GM12878 (cell line): ENCODE measurements around the gene COX10. TPM values are rescaled to one million over a fixed set of nuclear protein-coding genes. Genes with fewer than 3 reads are reported as not detected.
A peak's percentile ranks its signal among the peaks of the same experiment; 100 is the strongest.
"Not testable (repeated sequence)": the region's sequence is repeated elsewhere in the genome, so short reads cannot be mapped to it uniquely, and the experiment has no call there.

Source experiments
- ATAC-seq: fragments of 200-7000 bp; cut with Tn5 transposase; 3 replicates; pipeline ENCODE4 v1.9.1; 2020; ENCODE audit warnings: mild to moderate bottlenecking, moderate library complexity
- BruUV-seq: library from RNA; stranded (reverse); fragments of 400-500 nt; replicated peaks from 2 replicates; lab custom pipeline; 2021; lab: Mats Ljungman, UMichigan
- CTCF ChIA-PET: fragments of 300-600 bp; sonication (Branson Sonifier 250); formaldehyde crosslinking; extraction: SDS; loops from one replicate; lab custom pipeline; 2021; ENCODE audit warnings: inconsistent platforms; lab: Yijun Ruan, JAX
- POLR2A ChIA-PET: fragments of 350-600 bp; formaldehyde crosslinking; extraction: SDS; loops from one replicate; lab custom pipeline; 2021; ENCODE audit warnings: inconsistent platforms; lab: Charles Lee
- RAD21 ChIA-PET: fragments of 300-600 bp; sonication (Branson Sonifier 250); formaldehyde crosslinking; loops from one replicate; lab custom pipeline; 2023; ENCODE audit warnings: antibody characterized with exemption; ENCODE audit not compliant: unreplicated experiment; lab: Charles Lee
- SMC1A ChIA-PET: fragments of 300-600 bp; sonication (Branson Sonifier 250); formaldehyde crosslinking; loops from one replicate; lab custom pipeline; 2023; ENCODE audit not compliant: unreplicated experiment, uncharacterized antibody; lab: Charles Lee
- DNase-seq: peaks from one replicate; pipeline ENCODE4 v3.0.0-alpha.2; 2011; ENCODE audit warnings: low read depth, low spot score
- FAIRE-seq: peaks from 3 replicates; lab custom pipeline; 2011; peaks lifted over from hg19 to GRCh38; lab: Jason Lieb, UNC
- H2AFZ ChIP-seq: 2 replicates; pipeline ENCODE4 v1.6.0; 2011; ENCODE audit warnings: low read depth, low read length, control low read depth; ENCODE audit not compliant: control insufficient read depth
- H3K27ac ChIP-seq: 2 replicates; pipeline ENCODE4 v1.5.1; 2011; ENCODE audit warnings: control low read depth; ENCODE audit not compliant: control insufficient read depth, insufficient read depth
- H3K27me3 ChIP-seq, 2 experiments: replicated peaks in 1 of 2; 2 replicates each; pipeline versions ENCODE4 v1.6.0 to v1.6.1; 2011; ENCODE audit warnings: low read length in 1 of 2; ENCODE audit not compliant: control insufficient read depth in 2 of 2, insufficient read depth in 2 of 2
- H3K36me3 ChIP-seq, 2 experiments: 2 replicates each; pipeline ENCODE4 v1.5.1; 2011; ENCODE audit warnings: low read length in 1 of 2; ENCODE audit not compliant: control insufficient read depth in 2 of 2, insufficient read depth in 2 of 2
- H3K4me1 ChIP-seq: 2 replicates; pipeline ENCODE4 v1.6.1; 2011; ENCODE audit warnings: mild to moderate bottlenecking, low read length, moderate library complexity, mixed read lengths; ENCODE audit not compliant: control insufficient read depth, insufficient read depth
- H3K4me2 ChIP-seq: 2 replicates; pipeline ENCODE4 v1.6.0; 2011; ENCODE audit warnings: control low read depth; ENCODE audit not compliant: control insufficient read depth, insufficient read depth
- H3K4me3 ChIP-seq: fragments of 200-600 bp; sonication (generic); 2 replicates; pipeline ENCODE4 v1.5.1; 2016
- H3K79me2 ChIP-seq: 2 replicates; pipeline ENCODE4 v1.6.0; 2011; ENCODE audit warnings: low read length; ENCODE audit not compliant: control insufficient read depth, insufficient read depth
- H3K9ac ChIP-seq: 2 replicates; pipeline ENCODE4 v1.8.0; 2011; ENCODE audit warnings: low read length, control low read depth, mixed read lengths; ENCODE audit not compliant: control insufficient read depth, insufficient read depth
- H3K9me3 ChIP-seq: replicated peaks from 3 replicates; pipeline ENCODE4 v1.5.1; 2011; ENCODE audit warnings: mild to moderate bottlenecking, low read length; ENCODE audit not compliant: control insufficient read depth, insufficient read depth
- H4K20me1 ChIP-seq: 2 replicates; pipeline ENCODE4 v1.6.0; 2011; ENCODE audit not compliant: control insufficient read depth, insufficient read depth
- MTA2 ChIP-seq: fragments of 450-650 bp; IDR thresholded peaks from 2 replicates; pipeline ENCODE4 v1.6.1; 2016; ENCODE audit warnings: low read depth, mild to moderate bottlenecking, moderate library complexity
- RUNX3 ChIP-seq: IDR thresholded peaks from 2 replicates; pipeline ENCODE4 v1.6.1; 2012; ENCODE audit warnings: low read length, inconsistent platforms
- SPI1 ChIP-seq: IDR thresholded peaks from 2 replicates; pipeline ENCODE4 v1.6.1; 2011; ENCODE audit warnings: low read depth, mild to moderate bottlenecking, low read length, moderate library complexity, borderline replicate concordance; ENCODE audit not compliant: insufficient read depth
- TCF7 ChIP-seq: IDR thresholded peaks from 2 replicates; pipeline ENCODE4 v1.6.1; 2014; ENCODE audit warnings: antibody characterized with exemption, borderline replicate concordance
- WGBS: methylation state at CpG from one replicate; pipeline ENCODE4 v1.1.6; 2016; ENCODE audit warnings: low lambda C conversion rate; ENCODE audit not compliant: insufficient replicate concordance, insufficient coverage; ENCODE audit errors: missing lambda C conversion rate; 5-methylcytosine and 5-hydroxymethylcytosine counted together
- in situ Hi-C: fragments of 300-500 bp; cut with MboI; formaldehyde crosslinking; loops from 9 replicates; pipeline ENCODE4 v1.14.3; 2018; ENCODE audit warnings: mixed read lengths
- intact Hi-C: fragments of 100-400 bp; cut with micrococcal nuclease; formaldehyde crosslinking; loops from one replicate; pipeline ENCODE4 v1.14.2; 2022; ENCODE audit not compliant: unreplicated experiment
- polyA plus RNA-seq, 11 experiments: library from polyadenylated mRNA; depleted of rRNA in 4 of 11; unstranded in 6 of 11; stranded (reverse) in 5 of 11; fragments of >200 nt; fragmentation: Nextera tagmentation in 4 of 11; fragmentation: Illumina TruSeq in 1 of 11; extraction: Ambion mirVana in 4 of 11; extraction: Trizol in 1 of 11; gene quantifications; 1 replicate in 1 of 11; 2 replicates in 10 of 11; pipeline versions ENCODE4 v1.2.1 to v1.2.3, GENCODE V29; 2011 to 2016; ENCODE audit warnings: inconsistent platforms in 2 of 11, missing spikeins in 2 of 11, low read depth in 1 of 11
- total RNA-seq, 4 experiments: library from RNA; depleted of rRNA in 3 of 4; stranded (reverse); fragments of >200 nt in 3 of 4; fragmentation: Illumina TruSeq in 1 of 4; extraction: Trizol in 1 of 4; gene quantifications; 2 replicates each; pipeline versions ENCODE4 v1.2.1 to v1.2.3, GENCODE V29; 2013 to 2021
- TF ChIP-seq, protein P1 (sequence below): fragments of 450-650 bp; IDR thresholded peaks from 2 replicates; pipeline ENCODE4 v1.6.1; 2018; ENCODE audit warnings: mild to moderate bottlenecking, low read depth, moderate library complexity; ENCODE audit not compliant: partially characterized antibody
- TF ChIP-seq, protein P2 (sequence below): fragments of 450-650 bp; IDR thresholded peaks from 2 replicates; pipeline ENCODE4 v1.6.1; 2017; ENCODE audit warnings: mild to moderate bottlenecking, low read depth, inconsistent platforms; ENCODE audit not compliant: poor library complexity, severe bottlenecking
- TF ChIP-seq, protein P3 (sequence below), 3 experiments: IDR thresholded peaks in 2 of 3; conservative IDR thresholded peaks in 1 of 3; 2 replicates each; pipeline ENCODE4 v1.5.1; 2011; ENCODE audit warnings: low read depth in 3 of 3, low read length in 3 of 3, mild to moderate bottlenecking in 3 of 3, control low read depth in 2 of 3, moderate library complexity in 2 of 3, inconsistent platforms in 1 of 3, mixed read lengths in 1 of 3; ENCODE audit not compliant: control insufficient read depth in 2 of 3, insufficient read depth in 1 of 3; ENCODE audit errors: extremely low read depth in 1 of 3

Gene COX10
- total and polyA plus RNA-seq, 10 of the 15 experiments (the other 5 are each of a cell fraction or from before 2014, with no cell fraction given) = 9.6 to 29.4 (median 21.3) TPM

DNA sequence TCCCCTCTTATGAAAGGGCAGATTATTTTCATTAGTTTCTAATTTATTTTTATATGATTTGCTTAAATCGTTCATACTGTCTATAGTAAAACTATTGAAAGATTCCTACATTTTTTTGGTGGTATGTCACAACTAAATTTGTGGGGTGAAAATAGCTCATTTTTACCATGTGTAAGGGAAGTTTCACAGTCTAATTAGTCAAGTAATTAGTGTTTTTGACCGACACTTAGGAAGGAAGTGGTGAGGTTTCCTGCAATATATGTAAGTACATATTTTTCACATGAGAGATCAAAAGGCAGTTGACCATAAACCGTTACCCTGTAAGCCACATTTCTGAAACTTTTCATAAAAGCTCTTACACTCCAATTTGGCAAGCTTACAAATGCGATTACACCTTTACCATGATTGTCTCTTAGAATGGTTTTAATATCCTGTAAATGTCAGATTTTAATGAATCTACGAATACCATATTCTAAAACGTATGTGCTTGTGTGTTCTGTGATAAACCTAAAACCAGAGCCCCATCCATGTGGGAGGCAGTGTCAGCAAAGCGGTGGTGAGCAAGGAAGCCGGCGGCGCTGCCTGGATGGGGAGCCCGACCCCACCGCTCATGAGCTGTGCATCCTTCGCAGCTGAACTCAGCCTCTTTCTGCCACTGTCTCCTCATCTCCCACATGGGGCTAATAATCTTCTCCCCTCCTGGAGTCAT lies 123.5 kb downstream of the COX10 start:
- RAD21 ChIA-PET, BruUV-seq, H3K4me2 ChIP-seq, H3K4me1 ChIP-seq, H3K9ac ChIP-seq, CTCF ChIA-PET, H3K36me3 ChIP-seq, H2AFZ ChIP-seq, in situ Hi-C loops, H3K79me2 ChIP-seq, SMC1A ChIA-PET, H3K27ac ChIP-seq, H3K4me3 ChIP-seq, H3K27me3 ChIP-seq, DNase-seq, intact Hi-C loops, POLR2A ChIA-PET, H3K9me3 ChIP-seq, H4K20me1 ChIP-seq: not testable (repeated sequence)
- peak; percentile 95 for FAIRE-seq
- TF ChIP-seq RUNX3 (peak; percentile 65), TCF7 (peak; percentile 64), MTA2 (peak; percentile 47; the same call in 1 of the 2 replicates)
- ATAC-seq = peak; percentile 89
- 47% methylated on average over 12 of the region's 13 CpGs for WGBS

DNA sequence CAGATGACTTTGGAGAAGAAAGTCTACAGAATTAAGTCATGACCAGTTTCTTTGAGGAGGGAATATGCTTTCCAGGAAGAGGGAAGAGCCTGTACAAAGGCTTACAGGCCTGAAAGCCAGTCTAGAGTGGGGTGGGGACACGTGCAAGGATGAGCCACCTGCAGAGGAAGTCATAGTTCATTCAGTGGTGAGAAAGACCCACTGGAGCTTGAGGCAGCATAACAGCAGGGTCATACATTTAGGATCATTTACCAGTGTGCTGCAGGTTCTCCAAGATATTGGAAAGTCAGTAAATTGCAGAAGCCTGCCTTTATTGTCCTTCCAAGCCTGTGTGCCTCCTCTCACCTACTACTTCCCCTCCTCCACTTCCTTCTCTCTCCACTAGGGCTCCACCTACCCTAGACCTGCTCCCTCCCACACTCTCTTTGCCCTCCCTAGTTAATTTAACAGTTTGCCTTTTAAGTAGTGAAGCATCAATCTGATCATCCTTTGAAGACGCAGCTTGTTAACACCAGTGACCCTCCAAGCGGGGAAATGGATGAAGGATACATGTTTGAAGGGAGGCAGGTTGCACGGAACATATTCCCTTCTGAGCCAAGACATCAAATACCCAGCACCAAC lies 127.2 kb downstream of the COX10 start:
- H3K27me3 ChIP-seq = no peaks in the 10 kb centered on the region
- in situ Hi-C loops = no loop called here
- H3K27ac ChIP-seq = no peak overlapping the region
- ChIA-PET POLR2A (no interaction called here), RAD21 (no interaction called here), SMC1A (no interaction called here), CTCF (no interaction called here)
- H3K9me3 ChIP-seq = no peaks in the 10 kb centered on the region
- H3K9ac ChIP-seq = no peak overlapping the region
- no peak overlapping the region for H3K4me2 ChIP-seq
- DNase-seq (no peak), ATAC-seq (peak; percentile 63), FAIRE-seq (no peak)
- no peak overlapping the region for H3K4me3 ChIP-seq
- WGBS = 89% methylated on average over 4 of the region's 4 CpGs
- no peaks in the 10 kb centered on the region for H3K79me2 ChIP-seq
- intact Hi-C loops = no loop called here
- H2AFZ ChIP-seq = no peak overlapping the region
- no TSS peak for BruUV-seq
- no peaks in the 10 kb centered on the region; a peak in 2 of 4 replicates for H3K36me3 ChIP-seq
- no peaks in the 10 kb centered on the region for H4K20me1 ChIP-seq
- H3K4me1 ChIP-seq = no peaks in the 10 kb centered on the region
- TF ChIP-seq, protein P1, sequence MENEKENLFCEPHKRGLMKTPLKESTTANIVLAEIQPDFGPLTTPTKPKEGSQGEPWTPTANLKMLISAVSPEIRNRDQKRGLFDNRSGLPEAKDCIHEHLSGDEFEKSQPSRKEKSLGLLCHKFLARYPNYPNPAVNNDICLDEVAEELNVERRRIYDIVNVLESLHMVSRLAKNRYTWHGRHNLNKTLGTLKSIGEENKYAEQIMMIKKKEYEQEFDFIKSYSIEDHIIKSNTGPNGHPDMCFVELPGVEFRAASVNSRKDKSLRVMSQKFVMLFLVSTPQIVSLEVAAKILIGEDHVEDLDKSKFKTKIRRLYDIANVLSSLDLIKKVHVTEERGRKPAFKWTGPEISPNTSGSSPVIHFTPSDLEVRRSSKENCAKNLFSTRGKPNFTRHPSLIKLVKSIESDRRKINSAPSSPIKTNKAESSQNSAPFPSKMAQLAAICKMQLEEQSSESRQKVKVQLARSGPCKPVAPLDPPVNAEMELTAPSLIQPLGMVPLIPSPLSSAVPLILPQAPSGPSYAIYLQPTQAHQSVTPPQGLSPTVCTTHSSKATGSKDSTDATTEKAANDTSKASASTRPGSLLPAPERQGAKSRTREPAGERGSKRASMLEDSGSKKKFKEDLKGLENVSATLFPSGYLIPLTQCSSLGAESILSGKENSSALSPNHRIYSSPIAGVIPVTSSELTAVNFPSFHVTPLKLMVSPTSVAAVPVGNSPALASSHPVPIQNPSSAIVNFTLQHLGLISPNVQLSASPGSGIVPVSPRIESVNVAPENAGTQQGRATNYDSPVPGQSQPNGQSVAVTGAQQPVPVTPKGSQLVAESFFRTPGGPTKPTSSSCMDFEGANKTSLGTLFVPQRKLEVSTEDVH = no peak
- peak; percentile 45; the same call in 1 of the 2 replicates for TF ChIP-seq SPI1
- TF ChIP-seq, protein P2, sequence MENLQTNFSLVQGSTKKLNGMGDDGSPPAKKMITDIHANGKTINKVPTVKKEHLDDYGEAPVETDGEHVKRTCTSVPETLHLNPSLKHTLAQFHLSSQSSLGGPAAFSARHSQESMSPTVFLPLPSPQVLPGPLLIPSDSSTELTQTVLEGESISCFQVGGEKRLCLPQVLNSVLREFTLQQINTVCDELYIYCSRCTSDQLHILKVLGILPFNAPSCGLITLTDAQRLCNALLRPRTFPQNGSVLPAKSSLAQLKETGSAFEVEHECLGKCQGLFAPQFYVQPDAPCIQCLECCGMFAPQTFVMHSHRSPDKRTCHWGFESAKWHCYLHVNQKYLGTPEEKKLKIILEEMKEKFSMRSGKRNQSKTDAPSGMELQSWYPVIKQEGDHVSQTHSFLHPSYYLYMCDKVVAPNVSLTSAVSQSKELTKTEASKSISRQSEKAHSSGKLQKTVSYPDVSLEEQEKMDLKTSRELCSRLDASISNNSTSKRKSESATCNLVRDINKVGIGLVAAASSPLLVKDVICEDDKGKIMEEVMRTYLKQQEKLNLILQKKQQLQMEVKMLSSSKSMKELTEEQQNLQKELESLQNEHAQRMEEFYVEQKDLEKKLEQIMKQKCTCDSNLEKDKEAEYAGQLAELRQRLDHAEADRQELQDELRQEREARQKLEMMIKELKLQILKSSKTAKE = no peak
- TF ChIP-seq, protein P3, sequence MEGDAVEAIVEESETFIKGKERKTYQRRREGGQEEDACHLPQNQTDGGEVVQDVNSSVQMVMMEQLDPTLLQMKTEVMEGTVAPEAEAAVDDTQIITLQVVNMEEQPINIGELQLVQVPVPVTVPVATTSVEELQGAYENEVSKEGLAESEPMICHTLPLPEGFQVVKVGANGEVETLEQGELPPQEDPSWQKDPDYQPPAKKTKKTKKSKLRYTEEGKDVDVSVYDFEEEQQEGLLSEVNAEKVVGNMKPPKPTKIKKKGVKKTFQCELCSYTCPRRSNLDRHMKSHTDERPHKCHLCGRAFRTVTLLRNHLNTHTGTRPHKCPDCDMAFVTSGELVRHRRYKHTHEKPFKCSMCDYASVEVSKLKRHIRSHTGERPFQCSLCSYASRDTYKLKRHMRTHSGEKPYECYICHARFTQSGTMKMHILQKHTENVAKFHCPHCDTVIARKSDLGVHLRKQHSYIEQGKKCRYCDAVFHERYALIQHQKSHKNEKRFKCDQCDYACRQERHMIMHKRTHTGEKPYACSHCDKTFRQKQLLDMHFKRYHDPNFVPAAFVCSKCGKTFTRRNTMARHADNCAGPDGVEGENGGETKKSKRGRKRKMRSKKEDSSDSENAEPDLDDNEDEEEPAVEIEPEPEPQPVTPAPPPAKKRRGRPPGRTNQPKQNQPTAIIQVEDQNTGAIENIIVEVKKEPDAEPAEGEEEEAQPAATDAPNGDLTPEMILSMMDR (IDR thresholded peaks at IDR 0.05 in 2 of 3, conservative IDR thresholded peaks at IDR 0.05 in 1 of 3; ENCODE audit: control insufficient read depth in 2 of 3, extremely low read depth in 1 of 3, insufficient read depth in 1 of 3, low read depth in 3 of 3, low read length in 3 of 3) = peak in 2 of 3 experiments; percentile 39 to 41; a peak in 3 of 6 replicates
